GM13977 (cell line): ENCODE data around the gene KCND3.

ENCODE experiments used
- DNase-seq: peaks from one replicate; pipeline ENCODE4 v3.0.0; 2012; ENCODE audit warnings: low spot score
- CTCF ChIP-seq: IDR thresholded peaks from 2 replicates; pipeline ENCODE4 v1.5.1; 2012; ENCODE audit warnings: mild to moderate bottlenecking, control low read depth; ENCODE audit not compliant: insufficient read depth; ENCODE audit errors: extremely low read depth, missing control alignments
- in situ Hi-C: fragments of 300-500 bp; cut with MboI; formaldehyde crosslinking; loops from one replicate; pipeline ENCODE4 v1.12.0; 2022; ENCODE audit warnings: low sequenced_read_pairs, low pct_unique_long_range_greater_than_20kb, mixed read lengths, inconsistent platforms; ENCODE audit not compliant: unreplicated experiment

The KCND3 gene

GRCh38 chr1:111825217-111825616 is 164.3 kb downstream of the KCND3 start:
- in situ Hi-C loops: no loop called here

GRCh38 chr1:111822138-111822537 is 167.3 kb downstream of the KCND3 start:
- DNase-seq: no peak
- TF ChIP-seq CTCF: no peak
- in situ Hi-C loops: no loop called here

More at GRCh38 chr1:111825217-111825616, 164.3 kb downstream of the KCND3 start:
- DNase-seq: no peak
- TF ChIP-seq CTCF: no peak

- DNase-seq: no peak
- in situ Hi-C loops: no loop called here
- no peak for TF ChIP-seq CTCF
These were observed 168.2 kb downstream of the KCND3 start for GRCh38 chr1:111821121-111821745.

- in situ Hi-C loops: no loop called here
These were observed 169.8 kb downstream of the KCND3 start for GRCh38 chr1:111819566-111820263.

GRCh38 chr1:111818546-111818945 is 170.9 kb downstream of the KCND3 start:
- in situ Hi-C loops: no loop called here
- TF ChIP-seq CTCF: no peak
- no peak for DNase-seq

More at GRCh38 chr1:111819566-111820263, 169.8 kb downstream of the KCND3 start:
- no peak for DNase-seq
- no peak for TF ChIP-seq CTCF

GRCh38 chr1:111818081-111818480 is 171.4 kb downstream of the KCND3 start:
- DNase-seq: no peak
- TF ChIP-seq CTCF: no peak
- in situ Hi-C loops: no loop called here

GRCh38 chr1:111814642-111815041 is 174.8 kb downstream of the KCND3 start:
- TF ChIP-seq CTCF: no peak
- no peak for DNase-seq
- in situ Hi-C loops: no loop called here
